Tibial nerve (tissue), 3 donors: ENCODE data around the gene CTAG2.

ENCODE experiments used
- POLR2A ChIP-seq, 2 donors: fragments of 450-650 bp; IDR thresholded peaks; one replicate each; pipeline ENCODE4 v1.6.1; 2017; ENCODE audit warnings: antibody characterized with exemption in 2 of 2, mild to moderate bottlenecking in 2 of 2, moderate library complexity in 2 of 2
- TF ChIP-seq, protein P1 (sequence below), 5 experiments: fragments of 200-600 bp in 3 of 5; fragments of 450-650 bp in 2 of 5; sonication (generic) in 3 of 5; IDR thresholded peaks; one replicate each; pipeline ENCODE4 v1.5.1; 2016 to 2019; ENCODE audit warnings: antibody characterized with exemption in 5 of 5, mild to moderate bottlenecking in 3 of 5, moderate library complexity in 2 of 5

DNA sequence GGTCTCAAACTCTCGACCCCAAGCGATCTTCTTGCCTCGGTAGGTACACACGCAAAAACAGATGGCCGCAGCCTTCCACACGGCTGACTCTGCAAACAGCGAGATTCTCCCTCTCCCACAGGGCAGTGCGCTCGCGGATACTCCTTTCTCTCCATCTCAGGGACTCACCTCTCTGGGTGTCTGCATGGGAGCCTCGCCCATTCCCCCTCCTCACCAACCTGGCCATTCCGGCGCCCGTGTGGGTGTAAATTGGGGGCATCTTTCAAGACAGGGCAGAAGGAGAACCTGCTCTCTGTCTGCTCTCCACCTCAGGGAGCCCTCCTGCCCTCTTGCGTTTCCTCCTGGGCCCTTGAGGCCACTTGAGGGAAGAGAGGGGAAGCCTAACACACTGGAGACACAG, 4.4 kb downstream of the CTAG2 start:
- TF ChIP-seq, protein P1, sequence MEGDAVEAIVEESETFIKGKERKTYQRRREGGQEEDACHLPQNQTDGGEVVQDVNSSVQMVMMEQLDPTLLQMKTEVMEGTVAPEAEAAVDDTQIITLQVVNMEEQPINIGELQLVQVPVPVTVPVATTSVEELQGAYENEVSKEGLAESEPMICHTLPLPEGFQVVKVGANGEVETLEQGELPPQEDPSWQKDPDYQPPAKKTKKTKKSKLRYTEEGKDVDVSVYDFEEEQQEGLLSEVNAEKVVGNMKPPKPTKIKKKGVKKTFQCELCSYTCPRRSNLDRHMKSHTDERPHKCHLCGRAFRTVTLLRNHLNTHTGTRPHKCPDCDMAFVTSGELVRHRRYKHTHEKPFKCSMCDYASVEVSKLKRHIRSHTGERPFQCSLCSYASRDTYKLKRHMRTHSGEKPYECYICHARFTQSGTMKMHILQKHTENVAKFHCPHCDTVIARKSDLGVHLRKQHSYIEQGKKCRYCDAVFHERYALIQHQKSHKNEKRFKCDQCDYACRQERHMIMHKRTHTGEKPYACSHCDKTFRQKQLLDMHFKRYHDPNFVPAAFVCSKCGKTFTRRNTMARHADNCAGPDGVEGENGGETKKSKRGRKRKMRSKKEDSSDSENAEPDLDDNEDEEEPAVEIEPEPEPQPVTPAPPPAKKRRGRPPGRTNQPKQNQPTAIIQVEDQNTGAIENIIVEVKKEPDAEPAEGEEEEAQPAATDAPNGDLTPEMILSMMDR (IDR thresholded peaks at IDR 0.05), result no peak
- no peak for TF ChIP-seq POLR2A (IDR thresholded peaks at IDR 0.05)
